Measurements from ENCODE around the gene PMPCA. TPM values are rescaled to one million over a fixed set of nuclear protein-coding genes. Genes with fewer than 3 reads are reported as not detected.

Gene PMPCA
- total RNA-seq, 1 experiment from 2014 or later, result 116 TPM

- CTCF ChIA-PET, result no interaction called here
- H3K4me3 ChIP-seq (replicated peaks in 1 of 2; ENCODE audit: low read depth in 1 of 2, low read length in 2 of 2), result no peak overlapping the region
- no peak for ATAC-seq
- H2AFZ ChIP-seq (ENCODE audit: low read depth, low read length, poor library complexity, severe bottlenecking), result no peak overlapping the region
- H3K36me3 ChIP-seq (ENCODE audit: control insufficient read depth in 1 of 2, insufficient read depth in 2 of 2, low read length in 2 of 2), result peaks cover 14 to 17% of the 10 kb centered on the region in 2 experiments; a peak in 3 of 4 replicates
- no peak overlapping the region for H3K9ac ChIP-seq (ENCODE audit: low read length)
- no peaks in the 10 kb centered on the region for H3K9me3 ChIP-seq (ENCODE audit: control insufficient read depth in 1 of 2, insufficient read depth in 1 of 2, low read depth in 1 of 2, low read length in 2 of 2)
- no peak overlapping the region for H3K4me2 ChIP-seq (ENCODE audit: low read length)
- no peaks in the 10 kb centered on the region for H3K4me1 ChIP-seq (ENCODE audit: control insufficient read depth in 1 of 2, insufficient read depth in 2 of 2, low read length in 2 of 2)
- H3K9me2 ChIP-seq (ENCODE audit: insufficient read depth), result no peaks in the 10 kb centered on the region
- RAD21 ChIA-PET (ENCODE audit: low non-redundant PET in 1 of 2, low total read pairs in 2 of 2, uncharacterized antibody in 2 of 2, unreplicated experiment in 2 of 2), result no interaction called here
- H4K20me1 ChIP-seq (ENCODE audit: insufficient read depth), result no peaks in the 10 kb centered on the region
- no peak for TF ChIP-seq JUND (IDR thresholded peaks at IDR 0.05)
- no peak for TF ChIP-seq ZBTB33 (IDR thresholded peaks at IDR 0.05; ENCODE audit: extremely low read depth, insufficient replicate concordance, low read length)
- no peak for TF ChIP-seq CEBPB (IDR thresholded peaks at IDR 0.05; ENCODE audit: low read depth)
- TF ChIP-seq RAD21 (IDR thresholded peaks at IDR 0.05; ENCODE audit: low read depth), result no peak
- TF ChIP-seq EZH2 (IDR thresholded peaks at IDR 0.05), result no peak
- TF ChIP-seq FOSL1 (IDR thresholded peaks at IDR 0.05; ENCODE audit: low read depth), result no peak
- no peak for TF ChIP-seq MAX (IDR thresholded peaks at IDR 0.05)
- TF ChIP-seq YY1 (IDR thresholded peaks at IDR 0.05; ENCODE audit: extremely low read depth, insufficient replicate concordance, low read depth, low read length), result no peak
- TF ChIP-seq SIN3A (IDR thresholded peaks at IDR 0.05; ENCODE audit: low read depth), result no peak
- no peak for TF ChIP-seq ELF1 (IDR thresholded peaks at IDR 0.05; ENCODE audit: borderline replicate concordance, low read depth)
- no peak for TF ChIP-seq EGR1 (IDR thresholded peaks at IDR 0.05; ENCODE audit: low read depth)
- TF ChIP-seq CBX3 (IDR thresholded peaks at IDR 0.05; ENCODE audit: low read depth), result no peak
- TF ChIP-seq EZH2phosphoT487 (IDR thresholded peaks at IDR 0.05; ENCODE audit: borderline replicate concordance), result no peak
- TF ChIP-seq ZFX (IDR thresholded peaks at IDR 0.05), result no peak
- TF ChIP-seq ATF3 (IDR thresholded peaks at IDR 0.05), result no peak
- no peak for TF ChIP-seq SRF (IDR thresholded peaks at IDR 0.05; ENCODE audit: low read depth)
- no peak for TF ChIP-seq REST (IDR thresholded peaks at IDR 0.05; ENCODE audit: low read depth)
- no peak for TF ChIP-seq ZNF274 (IDR thresholded peaks at IDR 0.05; ENCODE audit: low read depth, low read length)
- TF ChIP-seq TCF7L2 (IDR thresholded peaks at IDR 0.05; ENCODE audit: borderline replicate concordance, extremely low read depth, insufficient read depth, insufficient read length), result no peak
- H3K79me2 ChIP-seq (ENCODE audit: insufficient read depth, low read length), result no peaks in the 10 kb centered on the region
- H3K27me3 ChIP-seq (ENCODE audit: insufficient read depth, low read length), result no peaks in the 10 kb centered on the region
- POLR2A ChIA-PET, result no interaction called here
- no peak overlapping the region for H3K27ac ChIP-seq (ENCODE audit: low read depth, low read length)
- no TSS peak for BruUV-seq (replicated peaks)
- intact Hi-C loops (cut with micrococcal nuclease), result no loop called here
- no peak for DNase-seq (ENCODE audit: low read depth, low spot score)
Measured at GRCh38 chr9:136379891-136380290, 30.6 kb upstream of the PMPCA start.
